Stimulated activated CD4-positive, alpha-beta T cell treated with anti-CD3 and anti-CD28 coated beads, Interleukin-4, amount 100 ng/mL, for 4 hours (primary cell): ENCODE measurements around the gene TTC21A.

Source experiments
- DNase-seq, 2 experiments: peaks; one replicate each; pipeline ENCODE4 v3.0.0-alpha.2; 2020

The TTC21A gene

GRCh38 chr3:39118931-39119660 is 11.6 kb downstream of the TTC21A start:
- DNase-seq: no peak

GRCh38 chr3:39121621-39122020 is 14.1 kb downstream of the TTC21A start:
- no peak for DNase-seq

- DNase-seq: no peak
Observed at GRCh38 chr3:39122813-39123212, 15.3 kb downstream of the TTC21A start.

GRCh38 chr3:39124876-39125840 is 17.7 kb downstream of the TTC21A start:
- no peak for DNase-seq

- no peak for DNase-seq
Observed at GRCh38 chr3:39125841-39126500, 18.5 kb downstream of the TTC21A start.

GRCh38 chr3:39126532-39127071 is 19.1 kb downstream of the TTC21A start:
- DNase-seq: peak in 1 of 2 experiments; percentile 35

- no peak for DNase-seq
Observed at GRCh38 chr3:39127269-39127907, 19.9 kb downstream of the TTC21A start.

- no peak for DNase-seq
Observed at GRCh38 chr3:39127908-39128304, 20.4 kb downstream of the TTC21A start.

- no peak for DNase-seq
Observed at GRCh38 chr3:39128951-39129350, 21.5 kb downstream of the TTC21A start.

GRCh38 chr3:39130026-39130425 is 22.5 kb downstream of the TTC21A start:
- no peak for DNase-seq

GRCh38 chr3:39130693-39131265 is 23.3 kb downstream of the TTC21A start:
- no peak for DNase-seq

- no peak for DNase-seq
Observed at GRCh38 chr3:39132096-39133092, 24.9 kb downstream of the TTC21A start.

GRCh38 chr3:39133093-39133490 is 25.6 kb downstream of the TTC21A start:
- DNase-seq: no peak

GRCh38 chr3:39133822-39134221 is 26.3 kb downstream of the TTC21A start:
- DNase-seq: no peak

- no peak for DNase-seq
Observed at GRCh38 chr3:39134305-39134704, 26.8 kb downstream of the TTC21A start.

- no peak for DNase-seq
Observed at GRCh38 chr3:39135170-39135805, 27.8 kb downstream of the TTC21A start.

- DNase-seq: no peak
Observed at GRCh38 chr3:39136533-39137434, 29.3 kb downstream of the TTC21A start.

GRCh38 chr3:39137435-39137936 is 30.0 kb downstream of the TTC21A start:
- DNase-seq: no peak
